ENCODE measurements around the gene TXNDC12. TPM values are rescaled to one million over a fixed set of nuclear protein-coding genes. Genes with fewer than 3 reads are reported as not detected.
"Not testable (repeated sequence)": the region's sequence is repeated elsewhere in the genome, so short reads cannot be mapped to it uniquely, and the experiment has no call there.

TXNDC12 gene
- total RNA-seq, 1 donor from 2014 or later = 37.4 TPM

DNA sequence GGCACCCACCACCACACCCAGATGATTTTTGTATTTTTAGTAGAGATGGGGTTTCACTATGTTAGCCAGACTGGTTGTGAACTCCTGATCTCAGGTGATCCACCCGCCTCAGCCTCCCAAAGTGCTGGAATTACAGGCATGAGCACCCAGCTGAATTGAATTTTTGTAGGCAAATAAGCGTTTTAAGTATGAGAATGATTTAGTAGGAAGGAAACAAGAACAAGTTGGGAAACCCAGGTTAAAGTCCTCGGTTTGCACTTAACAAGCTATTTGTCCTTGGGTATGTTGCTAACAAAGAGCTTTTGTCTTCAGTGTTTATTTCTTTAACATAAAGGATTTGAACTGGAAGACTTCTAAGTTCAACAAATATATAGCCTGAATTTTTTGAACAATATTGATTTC is 25.0 kb upstream of the TXNDC12 start:
- H3K4me3 Mint-ChIP-seq = no peak overlapping the region
- no peak for DNase-seq
- intact Hi-C loops (cut with micrococcal nuclease) = no loop called here
- no peaks in the 10 kb centered on the region for H3K27me3 Mint-ChIP-seq
- no peaks in the 10 kb centered on the region for H3K9me3 Mint-ChIP-seq
- ChIA-PET POLR2A (no interaction called here), CTCF (no interaction called here)
- H3K27ac Mint-ChIP-seq = no peak overlapping the region
- no peak for ATAC-seq (ENCODE audit: low read depth)
- TF ChIP-seq, protein P1, sequence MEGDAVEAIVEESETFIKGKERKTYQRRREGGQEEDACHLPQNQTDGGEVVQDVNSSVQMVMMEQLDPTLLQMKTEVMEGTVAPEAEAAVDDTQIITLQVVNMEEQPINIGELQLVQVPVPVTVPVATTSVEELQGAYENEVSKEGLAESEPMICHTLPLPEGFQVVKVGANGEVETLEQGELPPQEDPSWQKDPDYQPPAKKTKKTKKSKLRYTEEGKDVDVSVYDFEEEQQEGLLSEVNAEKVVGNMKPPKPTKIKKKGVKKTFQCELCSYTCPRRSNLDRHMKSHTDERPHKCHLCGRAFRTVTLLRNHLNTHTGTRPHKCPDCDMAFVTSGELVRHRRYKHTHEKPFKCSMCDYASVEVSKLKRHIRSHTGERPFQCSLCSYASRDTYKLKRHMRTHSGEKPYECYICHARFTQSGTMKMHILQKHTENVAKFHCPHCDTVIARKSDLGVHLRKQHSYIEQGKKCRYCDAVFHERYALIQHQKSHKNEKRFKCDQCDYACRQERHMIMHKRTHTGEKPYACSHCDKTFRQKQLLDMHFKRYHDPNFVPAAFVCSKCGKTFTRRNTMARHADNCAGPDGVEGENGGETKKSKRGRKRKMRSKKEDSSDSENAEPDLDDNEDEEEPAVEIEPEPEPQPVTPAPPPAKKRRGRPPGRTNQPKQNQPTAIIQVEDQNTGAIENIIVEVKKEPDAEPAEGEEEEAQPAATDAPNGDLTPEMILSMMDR (IDR thresholded peaks at IDR 0.05) = no peak
- peaks cover 47% of the 10 kb centered on the region for H3K36me3 Mint-ChIP-seq (ENCODE audit: low read depth)
- H3K4me1 Mint-ChIP-seq = no peaks in the 10 kb centered on the region

DNA sequence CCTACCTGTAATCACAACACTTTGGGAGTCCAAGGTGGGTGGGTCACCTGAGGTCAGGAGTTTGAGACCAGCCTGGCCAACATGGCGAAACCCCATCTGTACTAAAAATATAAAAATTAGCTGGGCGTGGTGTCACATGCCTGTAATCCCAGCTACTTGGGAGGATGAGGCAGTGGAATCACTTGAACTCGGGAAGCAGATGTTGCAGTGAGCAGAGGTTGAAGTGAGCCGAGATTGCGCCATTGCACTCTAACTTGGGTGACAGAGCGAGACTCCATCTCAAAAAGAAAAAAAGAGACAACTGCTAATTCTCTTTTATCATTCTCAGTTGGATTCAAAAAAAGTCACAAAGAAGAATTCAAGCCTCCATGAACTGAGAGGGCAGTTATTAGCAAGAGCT is 22.3 kb upstream of the TXNDC12 start:
- H3K27ac Mint-ChIP-seq; H3K27me3 Mint-ChIP-seq; CTCF ChIA-PET; POLR2A ChIA-PET; H3K4me1 Mint-ChIP-seq; intact Hi-C loops (cut with micrococcal nuclease); H3K4me3 Mint-ChIP-seq; DNase-seq; H3K9me3 Mint-ChIP-seq; ATAC-seq (ENCODE audit: low read depth): not testable (repeated sequence)
- H3K36me3 Mint-ChIP-seq (ENCODE audit: low read depth) = peaks cover 53% of the 10 kb centered on the region

GRCh38 chr1:52072291-52072690 is 17.3 kb upstream of the TXNDC12 start:
- peaks cover 56% of the 10 kb centered on the region for H3K36me3 Mint-ChIP-seq (ENCODE audit: low read depth)
- no peak overlapping the region for H3K4me3 Mint-ChIP-seq
- H3K27me3 Mint-ChIP-seq = no peaks in the 10 kb centered on the region
- H3K4me1 Mint-ChIP-seq = peaks cover 15% of the 10 kb centered on the region
- ChIA-PET CTCF (interaction anchor here (1.0 kb wide), 1 partner anchor 28 kb away, joined by 3 read pairs; no protein-coding TSS in a partner anchor), POLR2A (interaction anchor here (0.5 kb wide), 1 partner anchor 11 kb away, joined by 3 read pairs; no protein-coding TSS in a partner anchor)
- DNase-seq (no peak), ATAC-seq (ENCODE audit: low read depth) (no peak)
- TF ChIP-seq, protein P1 (IDR thresholded peaks at IDR 0.05) = no peak
- no peaks in the 10 kb centered on the region for H3K9me3 Mint-ChIP-seq
- H3K27ac Mint-ChIP-seq = no peak overlapping the region
- intact Hi-C loops (cut with micrococcal nuclease) = no loop called here

GRCh38 chr1:52070704-52071103 is 15.7 kb upstream of the TXNDC12 start:
- ChIA-PET CTCF (no interaction called here), POLR2A (no interaction called here)
- H3K36me3 Mint-ChIP-seq (ENCODE audit: low read depth) = peaks cover 58% of the 10 kb centered on the region
- H3K4me3 Mint-ChIP-seq = no peak overlapping the region
- H3K9me3 Mint-ChIP-seq = no peaks in the 10 kb centered on the region
- ATAC-seq (ENCODE audit: low read depth) (no peak), DNase-seq (no peak)
- no peak overlapping the region for H3K27ac Mint-ChIP-seq
- TF ChIP-seq, protein P1 (IDR thresholded peaks at IDR 0.05) = no peak
- intact Hi-C loops (cut with micrococcal nuclease) = no loop called here
- peaks cover 15% of the 10 kb centered on the region for H3K4me1 Mint-ChIP-seq
- H3K27me3 Mint-ChIP-seq = no peaks in the 10 kb centered on the region

- POLR2A ChIA-PET = no interaction called here
- H3K27ac Mint-ChIP-seq = no peak overlapping the region
- peaks cover 73% of the 10 kb centered on the region for H3K36me3 Mint-ChIP-seq (ENCODE audit: low read depth)
- H3K4me3 Mint-ChIP-seq = no peak overlapping the region
- H3K27me3 Mint-ChIP-seq = no peaks in the 10 kb centered on the region
- ATAC-seq (ENCODE audit: low read depth) (no peak), DNase-seq (no peak)
- intact Hi-C loops (cut with micrococcal nuclease) = no loop called here
- CTCF ChIA-PET = no interaction called here
- peaks cover 15% of the 10 kb centered on the region for H3K4me1 Mint-ChIP-seq
- TF ChIP-seq, protein P1 (IDR thresholded peaks at IDR 0.05) = no peak
- no peaks in the 10 kb centered on the region for H3K9me3 Mint-ChIP-seq
Measured at GRCh38 chr1:52063192-52063591, 8.2 kb upstream of the TXNDC12 start.

DNA sequence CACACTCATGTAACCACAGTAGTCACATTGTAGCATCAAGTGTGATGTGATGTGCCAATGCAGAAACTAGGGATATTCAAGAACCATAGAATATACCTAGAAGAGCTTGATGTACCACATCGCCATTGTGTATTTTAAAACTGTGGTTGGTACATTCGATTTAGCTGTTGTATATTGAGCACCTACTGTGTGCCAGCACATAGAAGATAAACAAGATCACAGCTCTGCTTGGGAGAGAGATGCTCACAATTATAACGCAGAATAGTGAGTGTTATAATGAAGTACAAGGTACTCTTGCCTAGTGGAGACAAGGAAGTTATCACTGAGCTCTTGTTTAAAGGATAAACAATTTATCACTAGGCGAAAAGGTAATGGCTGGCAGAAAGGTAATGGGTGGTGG is 5.8 kb upstream of the TXNDC12 start:
- H3K27ac Mint-ChIP-seq = no peak overlapping the region
- CTCF ChIA-PET = no interaction called here
- H3K27me3 Mint-ChIP-seq = no peaks in the 10 kb centered on the region
- H3K9me3 Mint-ChIP-seq = no peaks in the 10 kb centered on the region
- TF ChIP-seq, protein P1 (IDR thresholded peaks at IDR 0.05) = no peak
- ATAC-seq (ENCODE audit: low read depth) (no peak), DNase-seq (no peak)
- peaks cover 63% of the 10 kb centered on the region for H3K36me3 Mint-ChIP-seq (ENCODE audit: low read depth)
- POLR2A ChIA-PET = interaction anchor here (0.5 to 1.3 kb wide), 4 partner anchors 28 to 1144 kb away, joined by 3 to 10 read pairs (median 6); no protein-coding TSS in a partner anchor
- intact Hi-C loops (cut with micrococcal nuclease) = no loop called here
- H3K4me1 Mint-ChIP-seq = peaks cover 30% of the 10 kb centered on the region
- H3K4me3 Mint-ChIP-seq = no peak overlapping the region
